Coronary artery (tissue), 2 donors: ENCODE results near the gene ZNF69.
"Not testable (repeated sequence)": the region's sequence is repeated elsewhere in the genome, so short reads cannot be mapped to it uniquely, and the experiment has no call there.

Experiments used
- DNase-seq: peaks from one replicate; pipeline ENCODE4 v3.0.0-alpha.2; 2017; ENCODE audit warnings: low spot score
- H3K27ac ChIP-seq, 2 donors: fragments of 200-600 bp; sonication (generic); one replicate each; pipeline ENCODE4 v1.5.1; 2016 to 2019
- H3K4me3 ChIP-seq: fragments of 200-600 bp; sonication (generic); 2 replicates; pipeline ENCODE4 v1.5.1; 2016; ENCODE audit warnings: mild to moderate bottlenecking, moderate library complexity
- CTCF ChIP-seq: fragments of 200-600 bp; sonication (generic); IDR thresholded peaks from one replicate; pipeline ENCODE4 v1.5.1; 2019; ENCODE audit warnings: antibody characterized with exemption

The ZNF69 gene

DNA sequence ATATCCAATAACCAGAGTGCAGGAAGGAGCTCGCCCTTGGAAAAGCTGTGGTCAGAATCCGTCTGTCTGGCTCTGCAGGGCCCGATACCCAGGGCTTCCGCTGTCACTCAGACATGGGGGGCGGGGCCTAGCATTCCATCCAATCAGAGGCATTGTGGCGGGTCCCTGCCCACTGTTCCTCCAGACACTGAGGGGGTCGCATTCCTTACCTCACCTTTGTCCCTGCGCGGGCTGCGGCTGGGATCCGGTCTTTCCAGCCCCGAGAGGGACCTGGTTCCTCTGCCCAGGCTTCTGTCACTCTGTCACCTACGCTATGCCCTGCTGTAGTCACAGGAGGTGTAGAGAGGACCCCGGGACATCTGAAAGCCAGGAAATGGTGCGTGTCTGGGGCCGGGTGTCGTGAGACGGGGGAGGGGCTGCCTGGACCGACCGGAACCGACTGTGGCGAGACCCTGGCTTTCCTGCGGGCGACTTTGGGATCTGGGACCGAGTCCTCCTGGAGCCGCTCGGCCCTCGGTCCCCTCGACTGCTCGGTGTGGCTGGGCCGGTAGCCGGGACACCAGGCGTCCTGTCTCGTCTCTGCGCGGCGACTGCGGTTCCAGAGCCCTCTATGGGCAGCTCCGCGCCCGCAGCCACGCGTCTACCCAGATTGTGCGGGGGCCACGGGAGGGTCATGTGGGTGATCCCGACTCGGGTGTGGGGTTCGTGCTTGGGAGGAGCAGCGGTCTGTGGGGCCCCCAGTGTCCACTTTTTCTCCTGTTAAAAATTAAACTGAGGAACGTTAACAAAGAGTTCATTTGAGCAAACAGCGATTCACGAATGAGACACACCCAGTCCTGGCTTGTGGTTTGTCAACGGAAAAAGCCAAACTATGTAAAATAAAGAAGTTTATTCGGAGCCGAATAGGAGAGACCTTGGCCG, at the start of gene ZNF69:
Gene ZNF69 (plus strand): TSS at position 172 of the 921 bp plus-strand sequence. CDS start 142 bp downstream, at position 314.
- DNase-seq, result peak; percentile 90
- TF ChIP-seq CTCF, result peak; percentile 30
- Histone ChIP-seq H3K4me3 (peak within 1 kb of the TSS; percentile 73), H3K27ac (peak within 1 kb of the TSS; percentile 73 to 88)

DNA sequence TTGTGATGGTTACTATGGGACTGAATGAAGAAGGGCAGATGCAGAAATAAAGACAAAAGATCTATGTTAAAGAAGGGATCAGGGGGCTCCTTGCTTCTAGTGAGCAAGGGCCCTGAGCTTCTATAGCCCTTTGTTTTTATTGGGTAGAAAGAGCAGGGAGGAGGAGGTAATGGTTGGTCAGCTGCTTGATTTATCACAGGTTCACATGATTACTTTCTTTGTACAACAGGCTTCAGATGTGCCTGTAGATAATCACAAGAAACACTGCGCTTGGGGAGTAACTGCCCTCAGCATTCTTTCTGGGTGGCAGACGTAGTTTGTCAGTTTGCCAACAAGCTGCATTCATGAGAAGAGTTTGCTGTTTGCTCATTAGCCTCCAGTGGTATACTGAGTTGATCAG, 43.9 kb upstream of the ZNF69 start:
- Histone ChIP-seq H3K4me3 (no peak overlapping the region), H3K27ac (no peak overlapping the region)
- no peak for DNase-seq
- TF ChIP-seq CTCF, result no peak

DNA sequence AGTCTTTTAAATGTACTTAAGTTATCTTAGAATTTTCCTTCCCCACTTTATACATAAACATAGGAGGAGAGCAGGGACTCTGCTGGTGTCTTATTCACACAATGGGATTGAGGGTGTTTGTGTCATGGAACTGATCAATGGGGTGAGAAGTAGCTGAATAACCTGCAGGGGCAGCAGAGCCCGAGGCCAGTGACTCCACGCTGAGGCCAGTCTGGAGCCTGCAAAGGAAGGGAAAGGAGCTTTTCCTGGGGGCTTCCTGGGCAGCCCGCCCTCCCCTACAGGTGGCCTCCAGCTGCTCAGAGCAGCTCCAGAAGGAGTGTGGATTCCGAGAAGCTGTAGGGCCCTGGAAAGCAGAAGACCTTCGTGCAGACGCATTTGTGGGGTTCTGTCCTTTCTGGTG, 40.0 kb upstream of the ZNF69 start:
- not testable (repeated sequence) for H3K4me3 ChIP-seq, DNase-seq, H3K27ac ChIP-seq

DNA sequence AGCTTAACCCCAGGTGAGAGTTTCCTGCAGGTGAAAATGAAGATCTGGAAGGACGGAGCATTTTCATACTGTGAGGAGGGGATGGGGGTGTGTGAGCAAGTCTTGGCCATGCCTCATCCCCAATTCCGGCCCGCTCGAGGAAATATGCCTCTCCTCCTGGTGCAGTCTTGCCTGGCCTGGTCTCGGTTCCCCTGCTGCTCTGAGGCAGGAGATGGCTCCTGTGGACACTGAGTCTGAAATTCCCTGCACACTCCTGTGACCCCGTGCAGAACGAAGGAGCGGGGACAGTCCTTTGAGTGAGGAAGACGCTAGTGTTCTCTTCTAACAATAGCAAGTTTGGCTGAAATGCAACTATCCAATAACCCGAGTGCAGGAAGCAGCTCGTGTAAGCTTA, 39.4 kb upstream of the ZNF69 start:
- peak overlapping the region; percentile 79 for H3K4me3 ChIP-seq
- TF ChIP-seq CTCF, result no peak
- peak overlapping the region; percentile 60 to 82 for H3K27ac ChIP-seq
- no peak for DNase-seq

DNA sequence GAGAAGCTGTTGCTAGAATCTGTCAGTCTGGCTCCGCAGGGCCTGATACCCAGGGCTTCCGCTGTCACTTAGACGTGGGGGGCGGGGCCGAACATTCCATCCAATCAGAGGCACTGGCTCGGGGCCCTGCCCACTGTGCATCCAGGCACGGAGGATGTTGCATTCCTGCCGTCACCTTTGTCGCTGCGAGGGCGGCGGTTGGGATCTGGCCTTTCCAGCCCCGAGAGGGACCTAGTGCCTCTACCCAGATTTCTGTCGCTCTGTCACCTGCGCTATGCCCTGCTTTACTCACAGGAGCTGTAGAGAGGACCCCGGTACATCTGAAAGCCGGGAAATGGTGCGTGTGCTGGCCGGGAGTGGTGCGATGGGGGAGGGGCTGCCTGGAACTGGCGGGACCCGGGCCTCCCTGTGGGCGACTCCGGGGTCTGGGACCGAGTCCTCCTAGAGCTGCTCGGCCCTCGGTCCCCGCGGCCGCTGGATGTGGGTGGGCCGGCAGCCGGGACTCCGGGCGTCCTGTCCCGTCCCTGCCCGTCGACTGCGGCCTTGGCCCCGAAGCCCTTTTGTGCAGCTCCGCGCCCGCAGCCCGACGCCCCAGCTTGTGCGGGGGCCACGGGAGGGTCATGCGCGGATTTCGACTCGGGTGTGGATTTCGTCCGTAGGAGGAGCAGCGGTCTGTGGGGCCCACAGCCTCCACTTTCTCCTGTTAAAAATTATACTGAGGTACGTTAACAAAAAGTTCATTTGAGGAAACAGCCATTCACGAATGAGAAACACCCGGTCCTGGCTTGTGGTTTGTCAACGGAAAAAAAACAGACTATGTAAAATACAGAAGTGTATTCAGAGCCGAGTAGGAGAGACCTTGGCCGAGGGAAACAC, 38.8 kb upstream of the ZNF69 start, which contains the start of gene ZNF439:
Gene ZNF439 (plus strand): TSS at position 133 of the 876 bp plus-strand sequence. CDS start 142 bp downstream, at position 275.
- peak; percentile 92 for DNase-seq
- no peak for TF ChIP-seq CTCF
- H3K27ac ChIP-seq, result peak within 1 kb of the TSS; percentile 60 to 82

GRCh38 chr19:11850289-11850688, 37.3 kb upstream of the ZNF69 start:
- not testable (repeated sequence) for H3K27ac ChIP-seq, DNase-seq, H3K4me3 ChIP-seq

More for the DNA sequence above, 38.8 kb upstream of the ZNF69 start, which contains the start of gene ZNF439:
- H3K4me3 ChIP-seq, result peak within 1 kb of the TSS; percentile 79

- TF ChIP-seq CTCF, result no peak
Measured at GRCh38 chr19:11853358-11853757, 34.2 kb upstream of the ZNF69 start.

More at GRCh38 chr19:11853358-11853757, 34.2 kb upstream of the ZNF69 start:
- Histone ChIP-seq H3K27ac (no peak overlapping the region), H3K4me3 (no peak overlapping the region)
- DNase-seq, result no peak
